ENCODE measurements around the gene SYT2.

Gene SYT2

DNA sequence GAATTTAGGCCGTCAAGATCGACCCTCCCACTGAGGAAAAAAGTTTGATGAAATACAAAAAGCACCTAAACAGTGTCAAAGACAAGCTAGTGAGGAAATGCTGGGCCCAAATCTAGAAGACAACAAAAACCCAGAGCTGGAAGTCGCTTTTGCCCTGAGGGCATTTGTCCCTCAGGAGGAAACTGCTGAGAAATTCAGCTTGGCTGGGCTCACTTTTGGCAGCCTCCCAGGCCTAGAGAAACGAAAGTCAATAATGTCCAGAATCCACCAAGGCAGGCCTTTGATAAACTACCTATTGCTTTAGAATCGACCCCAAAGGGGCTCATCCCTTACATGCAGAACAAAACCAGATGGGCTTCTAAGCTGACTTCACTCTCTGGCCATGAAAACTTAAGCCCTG lies 38.9 kb downstream of the SYT2 start:
- DNase-seq, result no peak

GRCh38 chr1:202665417-202665816 lies 44.8 kb downstream of the SYT2 start:
- DNase-seq, result no peak

GRCh38 chr1:202664083-202664482 lies 46.2 kb downstream of the SYT2 start:
- DNase-seq, result no peak

DNA sequence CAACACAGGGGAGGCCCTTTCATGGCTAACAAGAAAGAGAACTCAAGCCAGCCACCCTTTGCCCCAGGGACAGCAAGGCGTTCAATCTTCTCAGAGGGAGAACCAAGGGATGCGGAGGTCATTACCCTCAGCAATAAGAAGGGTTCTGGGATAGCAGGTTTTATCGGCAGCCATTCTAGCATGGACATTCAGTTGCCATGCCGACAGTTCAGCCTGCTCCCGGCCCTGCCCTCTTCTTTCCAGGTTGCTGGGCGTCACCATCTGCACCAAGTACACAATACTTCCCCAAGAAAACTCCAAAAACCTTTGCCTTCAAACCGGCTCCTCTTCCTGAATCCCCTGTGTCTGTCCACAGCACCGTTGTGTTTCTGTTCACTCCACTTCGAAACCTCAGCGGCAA lies 47.1 kb downstream of the SYT2 start:
- DNase-seq, result no peak

- DNase-seq, result no peak
Measured at GRCh38 chr1:202662081-202662480, 48.2 kb downstream of the SYT2 start.

- no peak for DNase-seq
Measured at GRCh38 chr1:202661136-202661845, 49.0 kb downstream of the SYT2 start.

- no peak for DNase-seq
Measured at GRCh38 chr1:202659974-202660373, 50.3 kb downstream of the SYT2 start.

- no peak for DNase-seq
Measured at GRCh38 chr1:202659541-202659940, 50.7 kb downstream of the SYT2 start.

GRCh38 chr1:202658769-202659168 lies 51.5 kb downstream of the SYT2 start:
- DNase-seq, result no peak

- DNase-seq, result no peak
Measured at GRCh38 chr1:202658251-202658759, 51.9 kb downstream of the SYT2 start.

DNA sequence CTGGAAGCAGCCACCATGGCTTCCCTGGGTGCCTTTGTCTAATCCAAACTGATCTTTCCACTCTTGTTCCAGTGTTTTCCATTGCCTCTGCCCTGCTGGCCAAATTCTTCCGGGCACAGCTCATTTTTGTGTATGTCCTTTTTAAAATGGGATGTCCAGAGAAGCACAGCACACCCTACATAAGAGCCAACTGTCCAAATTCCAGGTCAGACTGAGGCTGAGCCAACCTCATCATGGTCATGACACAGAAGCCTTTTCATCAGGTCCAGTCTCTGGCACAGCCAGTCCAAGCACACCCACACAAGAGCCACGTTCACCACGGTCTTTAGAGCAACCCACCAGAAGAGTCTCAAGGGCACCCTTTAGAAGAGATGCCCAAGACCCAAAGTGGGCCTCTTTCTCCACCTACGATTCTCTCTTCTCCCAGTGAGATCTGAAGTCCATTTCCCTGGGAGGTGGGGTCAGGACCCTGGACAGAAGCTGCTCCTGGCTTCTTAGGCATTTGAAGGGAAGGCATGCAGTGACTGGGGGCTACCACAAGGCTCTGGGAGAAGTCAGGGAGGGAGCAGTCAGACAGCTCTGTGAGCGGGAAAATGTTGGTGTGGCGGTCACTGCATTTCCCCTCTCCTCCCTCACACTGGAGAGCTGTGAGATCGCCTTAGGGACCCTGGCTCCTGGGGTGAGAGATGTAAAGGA lies 53.2 kb downstream of the SYT2 start:
- DNase-seq, result no peak

DNA sequence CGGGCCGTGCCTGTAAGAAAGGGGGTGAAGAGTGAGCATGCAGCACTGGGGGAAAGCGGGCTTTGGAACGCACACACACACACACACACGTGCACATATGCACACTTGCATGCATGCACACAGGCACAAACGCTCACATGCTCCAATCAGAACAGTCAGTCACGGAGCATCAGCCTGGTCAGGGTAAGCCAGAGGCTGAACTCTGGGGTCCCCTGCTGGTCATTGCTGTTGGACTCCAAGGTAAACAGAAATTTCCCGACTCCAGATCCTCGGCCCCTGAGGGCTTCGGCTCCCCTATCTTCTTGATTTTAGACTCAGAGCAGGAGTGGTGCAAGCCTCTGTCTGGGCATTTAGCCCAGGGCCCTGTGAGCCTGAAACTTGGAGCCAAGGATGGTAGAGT lies 54.2 kb downstream of the SYT2 start:
- no peak for DNase-seq

GRCh38 chr1:202654079-202654478 lies 56.2 kb downstream of the SYT2 start:
- DNase-seq, result no peak

DNA sequence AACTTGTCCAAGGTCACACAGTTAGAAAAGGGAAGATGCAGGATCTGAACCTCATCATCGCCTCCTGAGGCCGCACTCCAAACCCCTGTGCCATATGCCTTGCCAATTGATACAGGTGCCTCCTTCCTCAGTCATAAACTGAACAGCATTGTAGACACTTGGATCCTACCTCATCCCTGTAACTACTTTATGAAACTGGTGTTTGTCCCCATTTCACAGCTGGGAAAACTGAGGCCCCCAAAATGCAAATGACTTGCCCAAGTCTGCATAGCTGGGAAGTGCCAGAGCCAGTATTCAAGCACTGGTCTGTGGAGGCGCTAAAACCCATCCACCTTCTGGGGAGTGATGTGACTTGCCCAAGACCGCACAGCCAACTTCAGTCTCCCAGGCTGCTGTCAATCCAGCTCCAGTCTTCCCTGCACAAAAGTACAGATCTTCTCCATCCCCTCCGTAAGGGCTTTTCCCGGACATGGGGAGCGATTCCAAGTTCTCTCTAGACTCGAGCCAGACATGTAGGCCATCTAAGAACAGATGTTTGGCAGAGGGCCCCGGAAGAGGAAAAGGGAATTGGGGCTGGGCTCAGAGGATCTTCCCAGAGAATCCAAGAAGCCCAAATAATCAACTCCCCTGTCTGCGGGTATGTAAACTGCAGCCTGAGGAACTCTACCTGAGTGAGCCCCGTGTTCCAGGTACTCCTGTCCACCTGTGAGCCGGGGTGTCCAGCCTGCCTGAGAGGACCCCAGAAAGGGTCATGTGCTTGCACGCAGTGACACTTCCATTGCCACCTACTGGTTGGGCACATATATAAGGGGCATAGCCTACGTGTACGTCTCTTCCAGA lies 60.5 kb downstream of the SYT2 start:
- no peak for DNase-seq

DNA sequence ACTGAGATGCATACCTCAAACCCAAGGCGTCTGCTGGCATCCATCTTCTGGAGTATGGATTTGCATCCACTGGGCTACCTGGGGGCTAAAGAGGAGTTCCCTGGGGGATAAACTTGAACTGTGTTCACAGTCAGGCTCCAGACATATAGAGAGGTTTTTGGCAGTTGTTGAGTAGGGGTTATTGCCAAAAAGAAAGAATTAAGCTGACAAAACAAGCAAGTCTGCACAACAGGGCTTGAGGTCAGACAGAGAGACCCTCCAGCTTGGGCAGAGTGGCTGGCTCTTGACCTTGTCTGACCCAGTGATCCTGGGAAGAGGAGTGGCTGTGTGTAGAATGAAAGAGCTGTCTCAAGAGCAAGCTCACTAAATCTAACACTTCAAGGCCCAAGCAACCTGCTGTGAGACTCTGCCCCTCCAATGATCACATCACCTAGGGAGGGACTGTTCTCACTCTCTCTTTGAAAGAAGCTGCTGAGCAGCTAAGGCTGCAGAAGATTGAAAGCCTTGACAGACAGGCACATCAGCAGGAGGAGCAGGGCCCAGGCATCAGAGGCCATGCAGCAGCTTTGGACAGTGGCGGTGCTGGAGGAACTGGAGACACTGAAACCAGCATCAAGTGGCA lies 61.5 kb downstream of the SYT2 start:
- no peak for DNase-seq

DNA sequence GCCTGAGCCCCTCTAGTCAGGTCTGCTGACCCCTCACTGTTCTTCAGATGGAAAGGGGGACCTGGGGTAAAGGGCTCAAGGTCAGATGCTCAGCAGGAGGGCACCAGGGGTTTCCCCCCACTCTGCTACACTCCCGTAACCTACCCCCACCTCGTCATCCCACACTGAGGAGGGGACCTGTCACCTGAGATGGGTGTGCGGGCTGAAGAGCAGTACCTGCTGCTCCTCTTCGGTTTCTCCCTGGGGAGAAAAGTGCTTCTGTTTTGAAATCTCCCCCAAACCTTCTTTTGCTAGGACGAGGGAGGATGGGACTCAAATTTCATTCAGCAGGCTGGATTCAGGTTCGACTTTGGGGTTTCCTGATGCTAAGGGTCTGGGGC lies 65.2 kb downstream of the SYT2 start:
- DNase-seq, result no peak

- no peak for DNase-seq
Measured at GRCh38 chr1:202644219-202645096, 65.8 kb downstream of the SYT2 start.

- no peak for DNase-seq
Measured at GRCh38 chr1:202643397-202644218, 66.6 kb downstream of the SYT2 start.

DNA sequence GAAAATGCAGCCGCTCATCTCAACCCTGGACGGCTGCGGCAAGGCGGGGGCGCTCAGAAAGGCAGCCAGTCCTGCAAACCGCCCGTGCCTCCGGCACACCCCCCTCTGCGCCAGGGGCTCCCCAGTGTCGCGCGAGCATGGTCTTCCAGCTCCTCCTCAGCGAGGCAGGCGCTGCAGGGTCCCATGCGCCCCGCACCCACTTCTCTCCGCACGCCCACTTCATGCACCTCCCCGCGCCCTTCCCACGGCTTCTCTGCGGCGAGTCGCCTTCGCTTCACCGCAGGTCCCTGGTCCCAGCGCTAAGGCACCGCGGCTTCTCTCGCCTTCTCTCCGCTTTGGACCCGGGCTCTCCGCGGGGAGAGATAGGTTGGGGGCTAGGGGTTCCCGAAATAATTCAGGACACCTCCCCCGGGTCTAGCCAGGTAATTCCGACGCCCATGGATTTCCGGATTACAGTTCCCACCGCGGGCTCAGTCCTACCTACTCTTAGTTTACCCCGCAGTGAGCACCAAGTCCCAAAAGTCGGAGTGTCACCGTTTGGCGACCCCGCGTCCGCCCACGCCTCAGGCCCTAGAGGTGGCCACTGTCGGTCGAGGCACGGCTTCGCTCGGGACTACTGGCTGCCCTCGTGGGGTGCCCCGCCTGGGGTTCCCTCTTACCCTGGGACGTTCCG lies 67.5 kb downstream of the SYT2 start:
- DNase-seq, result no peak

- DNase-seq, result no peak
Measured at GRCh38 chr1:202642212-202642611, 68.0 kb downstream of the SYT2 start.

- DNase-seq, result no peak
Measured at GRCh38 chr1:202639500-202639899, 70.8 kb downstream of the SYT2 start.

Data from activated T-cell treated with anti-CD3 and anti-CD28 coated beads for 4 hours (primary cell).